ENCODE data around the gene ECSIT.
"Not testable (repeated sequence)": the region's sequence is repeated elsewhere in the genome, so short reads cannot be mapped to it uniquely, and the experiment has no call there.

Gene ECSIT

DNA sequence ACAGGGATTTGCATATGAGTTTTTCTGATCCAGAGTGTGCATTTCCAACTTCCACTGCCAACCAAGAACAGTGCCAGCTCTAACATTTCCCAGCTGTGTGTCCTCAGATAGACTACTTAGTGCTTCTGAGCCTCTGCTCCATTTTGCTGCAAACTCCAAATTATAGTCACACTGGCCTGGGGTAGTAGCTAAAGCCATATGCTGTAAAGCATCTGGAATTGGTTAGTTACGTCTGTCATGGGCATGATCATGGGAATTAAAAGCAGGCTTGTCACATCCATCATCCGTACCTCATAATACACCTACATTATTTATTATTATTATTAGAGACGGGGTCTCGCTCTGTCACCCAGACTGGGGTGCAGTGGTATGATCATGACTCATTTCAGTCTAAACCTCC, 55.2 kb downstream of the ECSIT start:
- no peak for DNase-seq

DNA sequence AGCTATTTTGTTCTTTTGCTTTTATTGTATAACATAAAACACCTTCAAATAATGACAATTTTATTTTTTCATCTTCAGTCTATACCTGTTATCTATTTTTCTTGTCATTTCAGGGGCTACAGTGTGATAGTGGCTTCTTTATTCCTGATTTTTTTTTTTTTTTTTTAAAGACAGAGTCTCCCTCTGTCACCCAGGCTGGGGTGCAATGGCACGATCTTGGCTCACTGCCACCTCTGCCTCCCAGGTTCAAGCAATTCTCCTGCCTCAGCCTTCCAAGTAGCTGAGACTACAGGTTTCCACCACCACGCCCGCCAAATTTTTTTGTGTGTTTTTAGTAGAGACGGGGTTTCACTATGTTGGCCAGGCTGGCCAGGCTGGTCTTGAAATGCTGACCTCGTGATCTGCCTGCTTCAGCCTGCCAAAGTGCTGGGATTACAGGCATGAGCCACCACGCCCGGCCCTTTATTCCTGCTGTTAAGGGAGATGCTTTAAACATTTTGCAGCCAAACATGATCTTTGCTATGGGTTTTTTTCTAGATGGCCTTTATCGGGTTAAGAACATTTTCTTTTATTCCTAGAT, 60.6 kb downstream of the ECSIT start:
- not testable (repeated sequence) for DNase-seq

DNA sequence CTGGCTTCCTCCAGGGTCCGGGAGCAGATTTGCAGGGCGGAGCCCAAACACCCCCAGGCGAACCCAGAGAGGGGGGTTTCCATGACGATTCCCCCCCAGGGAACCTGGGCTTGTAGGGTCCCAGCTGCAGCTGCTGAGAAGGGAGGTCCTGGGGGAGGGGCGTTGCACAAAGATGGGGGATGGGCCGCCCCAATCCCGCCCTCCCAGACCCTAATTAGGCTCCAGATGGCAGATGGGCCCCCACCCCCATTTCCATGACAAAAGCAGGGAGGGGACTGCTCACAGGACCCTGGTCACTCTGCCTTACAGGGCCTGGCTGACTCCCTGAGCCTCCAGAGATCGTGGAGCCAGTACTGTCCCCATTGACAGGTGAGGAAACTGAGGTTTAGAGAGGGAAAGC, 63.3 kb downstream of the ECSIT start:
- no peak for DNase-seq

DNA sequence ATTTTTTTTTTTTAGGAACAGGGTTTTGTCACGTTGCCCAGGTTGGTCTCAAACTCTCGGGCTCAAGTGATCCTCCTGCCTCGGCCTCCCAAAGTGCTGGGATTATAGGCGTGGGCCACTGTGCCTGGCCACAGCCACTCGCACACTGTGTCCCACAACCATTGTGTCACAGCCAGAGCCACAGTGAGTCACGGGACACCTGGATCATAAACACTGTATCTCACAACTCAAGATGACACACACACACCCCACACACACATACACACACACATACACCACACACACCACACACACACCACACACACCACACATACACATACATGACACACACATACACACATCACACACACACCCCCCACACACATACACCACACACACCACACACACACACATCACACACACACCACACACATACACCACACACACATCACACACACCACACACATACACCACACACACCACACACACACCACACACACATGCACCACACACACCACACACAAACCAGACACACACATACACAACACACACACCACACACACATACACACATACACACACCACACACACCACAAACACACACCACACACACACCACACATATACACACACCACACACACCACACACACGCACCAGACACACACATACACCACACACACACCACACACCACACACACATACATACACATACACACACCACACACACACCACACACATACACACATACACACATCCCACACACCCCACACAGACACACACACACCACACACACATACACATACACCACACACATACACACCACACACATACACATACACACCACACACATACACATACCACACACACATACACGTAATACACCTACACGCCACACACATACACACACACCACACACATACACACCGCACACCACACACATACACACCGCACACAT, 64.3 kb downstream of the ECSIT start:
- DNase-seq = no peak

DNA sequence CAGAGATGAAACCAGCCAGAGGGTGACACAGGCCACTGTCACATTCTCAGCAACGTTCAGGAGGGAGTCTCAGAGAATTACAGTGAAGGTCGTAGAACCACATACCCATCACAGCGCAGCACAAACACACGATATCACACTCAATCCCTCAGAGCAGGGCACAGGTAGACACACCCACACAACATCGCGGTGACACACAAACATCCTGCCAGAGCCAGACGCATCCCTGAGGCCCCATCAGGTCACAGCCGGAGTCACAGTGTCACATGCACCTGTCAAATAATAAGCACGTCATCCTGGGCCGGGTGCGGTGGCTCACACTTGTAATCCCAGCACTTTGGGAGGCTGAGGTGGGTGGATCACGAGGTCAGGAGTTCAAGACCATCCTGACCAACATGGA, 65.5 kb downstream of the ECSIT start:
- no peak for DNase-seq

DNA sequence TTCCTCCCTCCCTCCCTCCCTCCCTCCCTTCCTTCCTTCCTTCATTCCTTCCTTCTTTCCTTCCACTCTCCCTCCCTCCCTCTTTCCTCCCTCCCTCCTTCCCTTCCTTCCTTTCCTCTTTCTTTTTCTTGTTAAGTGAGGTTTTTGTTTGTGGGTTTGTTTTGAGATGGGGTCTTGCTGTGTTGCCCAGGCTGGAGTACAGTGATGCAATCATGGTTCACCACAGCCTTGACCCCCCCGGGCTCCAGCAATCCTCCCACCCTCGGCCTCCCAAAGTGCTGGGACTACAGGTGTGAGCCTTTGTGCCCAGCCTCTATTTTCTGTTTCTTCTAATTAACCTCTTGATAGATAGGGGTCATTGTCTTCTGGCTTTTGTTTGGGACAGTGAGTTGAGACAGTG, 67.5 kb downstream of the ECSIT start:
- no peak for DNase-seq

DNA sequence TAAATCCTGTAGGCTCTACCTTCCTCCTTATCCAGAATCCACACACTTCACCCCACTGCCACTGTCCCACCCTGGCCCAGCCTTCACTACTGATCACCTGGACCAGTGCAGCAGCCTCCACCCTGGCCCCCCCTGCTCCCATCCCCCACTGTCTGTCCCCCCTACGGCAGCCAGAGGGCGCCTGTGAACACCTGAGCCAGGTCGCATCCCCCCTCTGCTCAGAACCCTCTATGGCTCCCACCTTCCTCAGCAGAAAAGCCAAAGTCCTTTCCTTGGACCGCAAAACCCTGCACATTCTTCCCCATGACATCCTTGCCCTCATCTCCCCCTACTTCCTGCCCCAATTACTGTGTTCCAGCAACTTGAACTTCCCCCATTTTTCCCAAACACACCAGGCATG, 68.7 kb downstream of the ECSIT start:
- DNase-seq = no peak

DNA sequence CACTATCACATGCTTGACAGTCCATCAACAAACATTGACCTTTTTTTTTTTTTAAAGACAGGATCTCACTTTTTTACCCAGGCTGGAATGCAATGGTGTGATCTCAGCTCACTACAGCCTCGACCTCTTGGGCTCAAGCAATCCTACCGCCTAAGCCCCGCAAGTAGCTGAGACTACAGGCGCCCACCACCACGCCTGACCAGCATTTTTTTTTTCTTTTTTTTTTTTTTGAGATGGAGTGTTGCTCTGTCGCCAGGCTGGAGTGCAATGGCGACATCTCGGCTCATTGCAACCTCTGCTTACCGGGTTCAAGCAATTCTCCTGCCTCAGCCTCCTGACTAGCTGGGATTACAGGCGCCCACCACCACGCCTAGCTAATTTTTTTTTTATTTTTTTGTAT, 70.0 kb downstream of the ECSIT start:
- not testable (repeated sequence) for DNase-seq

DNA sequence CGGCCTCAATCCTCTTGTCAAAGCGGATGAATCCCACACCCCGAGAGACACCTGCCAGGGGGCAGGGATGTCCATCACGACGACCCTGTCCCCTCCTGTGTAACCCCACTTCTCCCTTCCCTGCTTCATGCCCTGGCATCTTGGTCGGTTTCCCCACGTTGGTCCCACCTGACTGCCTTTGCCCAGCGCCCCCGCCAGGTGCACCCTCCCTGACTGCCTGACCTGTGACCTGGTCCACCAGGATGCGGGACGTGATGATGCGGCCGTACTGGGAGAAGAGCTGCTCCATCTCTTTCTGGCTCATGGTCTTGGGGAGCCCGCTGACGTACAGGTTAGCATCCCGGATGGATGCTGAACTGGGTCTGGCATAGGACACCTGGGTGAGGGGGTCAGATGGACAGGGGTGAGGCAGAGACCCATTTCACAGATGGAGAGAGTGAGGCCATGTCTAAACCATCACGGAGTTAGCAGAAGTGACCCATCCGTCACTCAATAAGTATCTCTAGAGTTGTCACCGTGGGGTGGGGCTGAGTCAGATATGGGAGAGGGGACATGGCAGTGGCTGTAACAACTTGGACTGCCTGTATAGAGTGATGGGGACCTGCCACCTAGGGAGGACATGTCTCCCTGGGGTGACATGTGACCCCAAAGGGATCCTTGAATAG, 70.6 kb downstream of the ECSIT start:
- no peak for DNase-seq

DNA sequence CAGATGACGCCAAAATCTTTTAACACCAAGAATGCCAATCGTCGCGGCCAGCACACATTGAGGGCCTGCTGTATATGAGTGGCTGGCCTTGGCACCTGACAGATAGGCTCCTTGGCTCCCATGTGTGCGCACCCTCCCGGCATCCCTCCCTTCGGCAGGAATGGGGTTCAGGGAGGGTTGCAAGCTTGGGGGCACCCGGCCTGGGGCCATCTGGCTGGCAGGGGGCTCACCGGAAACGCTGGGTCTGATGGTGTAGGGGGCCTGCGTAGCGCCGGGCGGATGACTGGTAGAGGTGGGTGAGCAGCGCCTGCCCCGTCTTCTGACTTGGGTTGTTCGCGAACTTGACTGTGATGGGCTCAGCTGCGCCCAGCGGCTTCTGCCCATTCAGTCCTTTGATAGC, 71.1 kb downstream of the ECSIT start:
- no peak for DNase-seq

DNA sequence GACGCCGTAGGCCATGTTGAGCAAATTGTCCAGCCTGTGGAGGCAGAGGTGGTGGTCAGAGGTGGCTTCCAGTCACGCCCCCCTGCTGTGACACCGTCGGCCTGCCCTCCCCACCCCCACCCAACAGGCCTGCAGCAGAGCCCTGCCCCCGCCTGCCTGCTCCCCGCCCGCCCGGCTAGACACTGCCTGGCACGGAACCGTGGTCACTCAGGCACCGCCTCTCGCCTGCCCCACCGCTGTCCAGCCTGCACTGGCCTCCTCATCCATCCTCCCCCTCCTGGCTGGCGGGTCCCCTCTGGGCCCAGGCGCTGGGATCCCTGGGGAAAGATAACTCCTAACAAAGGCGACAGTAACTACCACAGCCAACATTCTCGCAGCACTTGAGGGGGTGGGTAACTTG, 71.8 kb downstream of the ECSIT start:
- DNase-seq = no peak

DNA sequence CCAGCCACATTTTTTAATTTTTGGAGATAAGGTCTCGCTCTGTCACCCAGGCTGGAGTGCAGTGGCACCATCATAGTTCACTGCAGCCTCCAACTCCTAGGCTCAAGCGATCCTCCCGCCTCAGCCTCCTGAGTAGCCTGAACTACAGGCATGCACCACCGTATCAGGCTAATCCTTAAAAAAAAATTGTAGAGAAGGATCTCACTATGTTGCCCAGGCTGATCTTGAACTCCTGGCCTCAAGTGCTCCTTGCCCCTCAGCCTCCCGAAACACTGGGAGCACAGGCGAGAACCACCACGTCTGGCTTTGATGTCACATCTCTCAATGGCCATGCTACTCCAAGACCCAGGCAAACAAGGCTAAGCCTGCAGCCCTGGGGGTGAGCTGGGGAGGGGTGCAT, 72.3 kb downstream of the ECSIT start:
- no peak for DNase-seq
